AG04450 (cell line): ENCODE measurements around the gene GMPPA. TPM values are rescaled to one million over a fixed set of nuclear protein-coding genes. Genes with fewer than 3 reads are reported as not detected.

Source experiments
- CTCF ChIA-PET: fragments of 300-600, 350-600 bp; formaldehyde crosslinking; extraction: SDS; loops from one replicate; lab custom pipeline; 2022; ENCODE audit warnings: antibody characterized with exemption, inconsistent platforms; lab: Charles Lee
- POLR2A ChIA-PET: fragments of 350-600 bp; formaldehyde crosslinking; extraction: SDS; loops from one replicate; lab custom pipeline; 2021; ENCODE audit warnings: antibody characterized with exemption, inconsistent platforms; lab: Yijun Ruan, JAX
- DNase-seq: peaks from one replicate; pipeline ENCODE4 v3.0.0-alpha.2; 2011; ENCODE audit warnings: low read depth, low spot score
- H3K27ac ChIP-seq: one replicate; pipeline ENCODE4 v1.5.1; 2012; ENCODE audit warnings: low read depth, low read length, control low read depth
- H3K27me3 ChIP-seq: one replicate; pipeline ENCODE4 v1.6.0; 2012; ENCODE audit warnings: low read length; ENCODE audit not compliant: control insufficient read depth, insufficient read depth
- H3K4me3 ChIP-seq: 2 replicates; pipeline ENCODE4 v1.5.1; 2011; ENCODE audit warnings: mild to moderate bottlenecking, low read depth, low read length, control low read depth
- H3K9me3 ChIP-seq: 2 replicates; pipeline ENCODE4 v1.5.1; 2012; ENCODE audit warnings: low read length; ENCODE audit not compliant: control insufficient read depth, insufficient read depth
- CTCF ChIP-seq: IDR thresholded peaks from 2 replicates; pipeline ENCODE4 v1.5.1; 2011; ENCODE audit warnings: low read depth, low read length, control low read depth, inconsistent platforms
- polyA plus RNA-seq: library from polyadenylated mRNA; depleted of rRNA; stranded (reverse); fragments of >200 nt; gene quantifications from 2 replicates; pipeline ENCODE4 v1.2.3, GENCODE V29; 2011

The GMPPA gene
- polyA plus RNA-seq, 1 experiment = 90.1 TPM

GRCh38 chr2:219475278-219475677 is 23.4 kb upstream of the GMPPA start:
- TF ChIP-seq CTCF = no peak
- H3K9me3 ChIP-seq = no peaks in the 10 kb centered on the region; the same call in 1 of the 2 replicates
- H3K27me3 ChIP-seq = no peaks in the 10 kb centered on the region
- CTCF ChIA-PET = interaction anchor here (0.6 to 5.5 kb wide), 19 partner anchors 12 to 214 kb away, joined by 3 to 69 read pairs (median 13); partner anchors contain the start of gene GMPPA
- no peak for DNase-seq
- POLR2A ChIA-PET = no interaction called here
- H3K27ac ChIP-seq = peak overlapping the region; percentile 73
- no peak overlapping the region for H3K4me3 ChIP-seq

- DNase-seq = no peak
- H3K27me3 ChIP-seq = no peaks in the 10 kb centered on the region
- POLR2A ChIA-PET = no interaction called here
Observed at GRCh38 chr2:219475697-219476651, 22.7 kb upstream of the GMPPA start.

GRCh38 chr2:219476652-219477151 is 22.0 kb upstream of the GMPPA start:
- no peaks in the 10 kb centered on the region for H3K27me3 ChIP-seq
- H3K9me3 ChIP-seq = no peaks in the 10 kb centered on the region; the same call in 1 of the 2 replicates
- POLR2A ChIA-PET = no interaction called here
- no peak for DNase-seq
- no peak for TF ChIP-seq CTCF
- no peak overlapping the region for H3K27ac ChIP-seq
- CTCF ChIA-PET = interaction anchor here (0.6 to 5.5 kb wide), 31 partner anchors 9 to 416 kb away, joined by 3 to 69 read pairs (median 8); partner anchors contain the start of genes ASIC4, GMPPA and IHH
- no peak overlapping the region for H3K4me3 ChIP-seq

More at GRCh38 chr2:219475697-219476651, 22.7 kb upstream of the GMPPA start:
- CTCF ChIA-PET = interaction anchor here (0.5 to 5.5 kb wide), 36 partner anchors 8 to 415 kb away, joined by 3 to 69 read pairs (median 6); partner anchors contain the start of genes ASIC4, GMPPA and IHH
- TF ChIP-seq CTCF = peak; percentile 93
- Histone ChIP-seq H3K9me3 (no peaks in the 10 kb centered on the region; the same call in 1 of the 2 replicates), H3K4me3 (no peak overlapping the region), H3K27ac (peak overlapping the region; percentile 73)

GRCh38 chr2:219477179-219477578 is 21.5 kb upstream of the GMPPA start:
- ChIA-PET CTCF (interaction anchor here (0.7 to 5.5 kb wide), 8 partner anchors 13 to 98 kb away, joined by 3 to 69 read pairs (median 30); a partner anchor contains a TSS), POLR2A (no interaction called here)
- Histone ChIP-seq H3K9me3 (no peaks in the 10 kb centered on the region; the same call in 1 of the 2 replicates), H3K27me3 (no peaks in the 10 kb centered on the region), H3K27ac (no peak overlapping the region), H3K4me3 (no peak overlapping the region)
- no peak for DNase-seq
- TF ChIP-seq CTCF = no peak
